ENCODE measurements around the gene PDE5A. TPM values are rescaled to one million over a fixed set of nuclear protein-coding genes. Genes with fewer than 3 reads are reported as not detected.

Gene PDE5A
- total and polyA plus RNA-seq, 2 donors (not counting 3 experiments of a cell fraction or from before 2014, with no cell fraction given): 0.73 to 2.3 TPM

DNA sequence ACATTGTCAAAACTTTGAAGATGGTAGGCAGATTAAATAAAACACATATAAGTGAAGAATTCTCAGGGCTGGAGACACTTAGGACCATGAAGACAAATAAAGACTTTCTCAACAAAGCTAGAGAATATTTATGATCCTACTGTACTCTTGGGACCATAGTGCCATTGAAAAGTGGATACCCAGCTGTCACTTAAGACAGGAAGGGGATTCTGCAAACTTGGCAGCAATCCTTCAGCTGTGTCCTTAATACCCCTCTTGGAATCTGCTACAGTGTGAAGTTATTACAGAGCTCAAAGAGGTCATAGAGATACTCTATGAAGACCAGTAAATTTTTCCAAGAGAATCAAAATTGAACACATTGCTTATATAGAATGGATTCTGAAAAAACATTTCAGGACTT is 24.3 kb downstream of the PDE5A start:
- H4K20me1 ChIP-seq (replicated peaks; ENCODE audit: control insufficient read depth, extremely low read depth, insufficient read depth, low read length): no peaks in the 10 kb centered on the region
- no peak overlapping the region for H3K27ac ChIP-seq (ENCODE audit: insufficient read depth, low read depth, low read length)
- H3K27me3 ChIP-seq (ENCODE audit: control insufficient read depth in 2 of 2, insufficient read depth in 2 of 2, low read length in 2 of 2): no peaks in the 10 kb centered on the region
- no peak for DNase-seq (ENCODE audit: low read depth, low spot score)
- no peaks in the 10 kb centered on the region for H3K36me3 ChIP-seq (ENCODE audit: control insufficient read depth in 2 of 2, extremely low read depth in 1 of 2, insufficient read depth in 2 of 2, low read length in 2 of 2)
- TF ChIP-seq MAX (IDR thresholded peaks at IDR 0.05; ENCODE audit: insufficient read depth, insufficient read length) (no peak), CTCF (IDR thresholded peaks at IDR 0.05; ENCODE audit: extremely low read depth in 1 of 2, insufficient read depth in 1 of 2, low read depth in 1 of 2, low read length in 2 of 2) (no peak), POLR2AphosphoS5 (IDR thresholded peaks at IDR 0.05; ENCODE audit: insufficient read depth, low read depth, low read length) (no peak), JUN (IDR thresholded peaks at IDR 0.05; ENCODE audit: borderline replicate concordance, insufficient read depth, insufficient read length, low read depth) (no peak), EZH2 (IDR thresholded peaks at IDR 0.05; ENCODE audit: borderline replicate concordance, low read depth, low read length, severe bottlenecking) (no peak), MYC (IDR thresholded peaks at IDR 0.05; ENCODE audit: low read depth, low read length) (no peak), FOS (IDR thresholded peaks at IDR 0.05; ENCODE audit: borderline replicate concordance, insufficient read depth, low read length) (no peak), POLR2A (IDR thresholded peaks at IDR 0.05; ENCODE audit: low read depth, low read length) (no peak), GATA2 (IDR thresholded peaks at IDR 0.05; ENCODE audit: insufficient read depth, insufficient read length, low read depth, low read length) (no peak)
- no peaks in the 10 kb centered on the region for H3K79me2 ChIP-seq (ENCODE audit: control insufficient read depth, insufficient read depth, low read length)
- no peaks in the 10 kb centered on the region for H3K4me1 ChIP-seq (ENCODE audit: control insufficient read depth, extremely low read depth, insufficient read depth, low read length)
- no peaks in the 10 kb centered on the region for H3K9me1 ChIP-seq (replicated peaks; ENCODE audit: control insufficient read depth, extremely low read depth, insufficient read depth, low read length)
- H3K4me2 ChIP-seq (ENCODE audit: insufficient read depth, low read length): no peak overlapping the region
- H3K4me3 ChIP-seq (replicated peaks in 1 of 3; ENCODE audit: insufficient read depth in 1 of 3, low read depth in 1 of 3, low read length in 3 of 3): no peak overlapping the region
- intact Hi-C loops (cut with micrococcal nuclease): no loop called here
- CTCF ChIA-PET: interaction anchor here (0.8 to 1.2 kb wide), 3 partner anchors 11 to 25 kb away, joined by 3 to 4 read pairs (median 3); partner anchors contain the start of gene PDE5A
- no peak for FAIRE-seq
- no peak overlapping the region for H2AFZ ChIP-seq (ENCODE audit: low read depth, low read length)
- POLR2A ChIA-PET: no interaction called here
- no peaks in the 10 kb centered on the region for H3K9me3 ChIP-seq (replicated peaks; ENCODE audit: control insufficient read depth, insufficient read depth, low read length)
- BruUV-seq (replicated peaks): no TSS peak
- dilution Hi-C loops (cut with MboI; ENCODE audit: extremely low pct_ligation_motif_present, low sequenced_read_pairs): no loop called here
- no peak overlapping the region for H3K9ac ChIP-seq (replicated peaks; ENCODE audit: extremely low read depth, insufficient read depth, low read length)
